GM12878 (cell line): Measurements from ENCODE around the gene SSBP2. TPM values are rescaled to one million over a fixed set of nuclear protein-coding genes. Genes with fewer than 3 reads are reported as not detected.

Source experiments
- ATAC-seq: fragments of 200-7000 bp; cut with Tn5 transposase; 3 replicates; pipeline ENCODE4 v1.9.1; 2020; ENCODE audit warnings: mild to moderate bottlenecking, moderate library complexity
- BruUV-seq: library from RNA; stranded (reverse); fragments of 400-500 nt; replicated peaks from 2 replicates; lab custom pipeline; 2021; lab: Mats Ljungman, UMichigan
- CTCF ChIA-PET: fragments of 300-600 bp; sonication (Branson Sonifier 250); formaldehyde crosslinking; extraction: SDS; loops from one replicate; lab custom pipeline; 2021; ENCODE audit warnings: inconsistent platforms; lab: Yijun Ruan, JAX
- POLR2A ChIA-PET: fragments of 350-600 bp; formaldehyde crosslinking; extraction: SDS; loops from one replicate; lab custom pipeline; 2021; ENCODE audit warnings: inconsistent platforms; lab: Charles Lee
- RAD21 ChIA-PET: fragments of 300-600 bp; sonication (Branson Sonifier 250); formaldehyde crosslinking; loops from one replicate; lab custom pipeline; 2023; ENCODE audit warnings: antibody characterized with exemption; ENCODE audit not compliant: unreplicated experiment; lab: Charles Lee
- SMC1A ChIA-PET: fragments of 300-600 bp; sonication (Branson Sonifier 250); formaldehyde crosslinking; loops from one replicate; lab custom pipeline; 2023; ENCODE audit not compliant: unreplicated experiment, uncharacterized antibody; lab: Charles Lee
- DNase-seq: peaks from one replicate; pipeline ENCODE4 v3.0.0-alpha.2; 2011; ENCODE audit warnings: low read depth, low spot score
- FAIRE-seq: peaks from 3 replicates; lab custom pipeline; 2011; peaks lifted over from hg19 to GRCh38; lab: Jason Lieb, UNC
- H2AFZ ChIP-seq: 2 replicates; pipeline ENCODE4 v1.6.0; 2011; ENCODE audit warnings: low read depth, low read length, control low read depth; ENCODE audit not compliant: control insufficient read depth
- H3K27ac ChIP-seq: 2 replicates; pipeline ENCODE4 v1.5.1; 2011; ENCODE audit warnings: control low read depth; ENCODE audit not compliant: control insufficient read depth, insufficient read depth
- H3K27me3 ChIP-seq, 2 experiments: replicated peaks in 1 of 2; 2 replicates each; pipeline versions ENCODE4 v1.6.0 to v1.6.1; 2011; ENCODE audit warnings: low read length in 1 of 2; ENCODE audit not compliant: control insufficient read depth in 2 of 2, insufficient read depth in 2 of 2
- H3K36me3 ChIP-seq, 2 experiments: 2 replicates each; pipeline ENCODE4 v1.5.1; 2011; ENCODE audit warnings: low read length in 1 of 2; ENCODE audit not compliant: control insufficient read depth in 2 of 2, insufficient read depth in 2 of 2
- H3K4me1 ChIP-seq: 2 replicates; pipeline ENCODE4 v1.6.1; 2011; ENCODE audit warnings: mild to moderate bottlenecking, low read length, moderate library complexity, mixed read lengths; ENCODE audit not compliant: control insufficient read depth, insufficient read depth
- H3K4me2 ChIP-seq: 2 replicates; pipeline ENCODE4 v1.6.0; 2011; ENCODE audit warnings: control low read depth; ENCODE audit not compliant: control insufficient read depth, insufficient read depth
- H3K4me3 ChIP-seq: fragments of 200-600 bp; sonication (generic); 2 replicates; pipeline ENCODE4 v1.5.1; 2016
- H3K79me2 ChIP-seq: 2 replicates; pipeline ENCODE4 v1.6.0; 2011; ENCODE audit warnings: low read length; ENCODE audit not compliant: control insufficient read depth, insufficient read depth
- H3K9ac ChIP-seq: 2 replicates; pipeline ENCODE4 v1.8.0; 2011; ENCODE audit warnings: low read length, control low read depth, mixed read lengths; ENCODE audit not compliant: control insufficient read depth, insufficient read depth
- H3K9me3 ChIP-seq: replicated peaks from 3 replicates; pipeline ENCODE4 v1.5.1; 2011; ENCODE audit warnings: mild to moderate bottlenecking, low read length; ENCODE audit not compliant: control insufficient read depth, insufficient read depth
- H4K20me1 ChIP-seq: 2 replicates; pipeline ENCODE4 v1.6.0; 2011; ENCODE audit not compliant: control insufficient read depth, insufficient read depth
- CBX3 ChIP-seq: fragments of 200-600 bp; sonication (generic); IDR thresholded peaks from 2 replicates; pipeline ENCODE4 v1.6.1; 2016; ENCODE audit warnings: low read depth, borderline replicate concordance
- EP300 ChIP-seq, 2 experiments: fragments of 150-350 bp in 1 of 2; IDR thresholded peaks; 2 replicates each; pipeline ENCODE4 v1.6.1; 2011 to 2012; ENCODE audit warnings: low read depth in 2 of 2, low read length in 2 of 2, borderline replicate concordance in 1 of 2, improper control_type of control experiment in 1 of 2, inconsistent platforms in 1 of 2; ENCODE audit not compliant: control insufficient read depth in 1 of 2
- FOS ChIP-seq: IDR thresholded peaks from 3 replicates; pipeline ENCODE4 v1.6.1; 2011; ENCODE audit warnings: borderline replicate concordance; ENCODE audit not compliant: insufficient read length; ENCODE audit errors: extremely low read depth
- GABPA ChIP-seq: IDR thresholded peaks from 2 replicates; pipeline ENCODE4 v1.6.1; 2014; ENCODE audit warnings: antibody characterized with exemption, low read depth, mild to moderate bottlenecking, inconsistent platforms
- MYB ChIP-seq: fragments of 150-350 bp; IDR thresholded peaks from 2 replicates; pipeline ENCODE4 v1.6.1; 2014; ENCODE audit warnings: mild to moderate bottlenecking, low read depth, low read length, borderline replicate concordance
- RFX5 ChIP-seq: IDR thresholded peaks from 2 replicates; pipeline ENCODE4 v1.6.1; 2011; ENCODE audit warnings: low read depth, low read length, improper control_type of control experiment
- SMAD1 ChIP-seq: fragments of 450-650 bp; IDR thresholded peaks from 2 replicates; pipeline ENCODE4 v1.6.1; 2018; ENCODE audit warnings: mild to moderate bottlenecking, low read depth; ENCODE audit not compliant: partially characterized antibody
- SMAD5 ChIP-seq: IDR thresholded peaks from 2 replicates; pipeline ENCODE4 v1.6.1; 2016; ENCODE audit warnings: antibody characterized with exemption, low read depth
- SUPT20H ChIP-seq: IDR thresholded peaks from 2 replicates; pipeline ENCODE4 v1.6.1; 2011; ENCODE audit warnings: low read depth, mild to moderate bottlenecking, low read length, moderate library complexity, borderline replicate concordance; ENCODE audit not compliant: control insufficient read depth
- YY1 ChIP-seq: IDR thresholded peaks from 2 replicates; pipeline ENCODE4 v1.6.1; 2011; ENCODE audit warnings: low read depth, mild to moderate bottlenecking, low read length
- in situ Hi-C: fragments of 300-500 bp; cut with MboI; formaldehyde crosslinking; loops from 9 replicates; pipeline ENCODE4 v1.14.3; 2018; ENCODE audit warnings: mixed read lengths
- intact Hi-C: fragments of 100-400 bp; cut with micrococcal nuclease; formaldehyde crosslinking; loops from one replicate; pipeline ENCODE4 v1.14.2; 2022; ENCODE audit not compliant: unreplicated experiment
- polyA plus RNA-seq, 11 experiments: library from polyadenylated mRNA; depleted of rRNA in 4 of 11; unstranded in 6 of 11; stranded (reverse) in 5 of 11; fragments of >200 nt; fragmentation: Nextera tagmentation in 4 of 11; fragmentation: Illumina TruSeq in 1 of 11; extraction: Ambion mirVana in 4 of 11; extraction: Trizol in 1 of 11; gene quantifications; 1 replicate in 1 of 11; 2 replicates in 10 of 11; pipeline versions ENCODE4 v1.2.1 to v1.2.3, GENCODE V29; 2011 to 2016; ENCODE audit warnings: inconsistent platforms in 2 of 11, missing spikeins in 2 of 11, low read depth in 1 of 11
- total RNA-seq, 4 experiments: library from RNA; depleted of rRNA in 3 of 4; stranded (reverse); fragments of >200 nt in 3 of 4; fragmentation: Illumina TruSeq in 1 of 4; extraction: Trizol in 1 of 4; gene quantifications; 2 replicates each; pipeline versions ENCODE4 v1.2.1 to v1.2.3, GENCODE V29; 2013 to 2021
- TF ChIP-seq, protein P1 (sequence below): fragments of 450-650 bp; IDR thresholded peaks from 2 replicates; pipeline ENCODE4 v1.6.1; 2017; ENCODE audit warnings: borderline replicate concordance
- TF ChIP-seq, protein P2 (sequence below): fragments of 450-650 bp; IDR thresholded peaks from 2 replicates; pipeline ENCODE4 v1.6.1; 2018; ENCODE audit warnings: borderline replicate concordance, mild to moderate bottlenecking; ENCODE audit not compliant: partially characterized antibody
- TF ChIP-seq, protein P3 (sequence below): IDR thresholded peaks from 2 replicates; pipeline ENCODE4 v1.6.1; 2012; ENCODE audit warnings: improper control_type of control experiment, low read depth, low read length; ENCODE audit not compliant: insufficient replicate concordance
- TF ChIP-seq, protein P4 (sequence below): IDR thresholded peaks from 2 replicates; pipeline ENCODE4 v1.6.1; 2012; ENCODE audit warnings: low read depth, low read length, improper control_type of control experiment

The SSBP2 gene
- total and polyA plus RNA-seq, 10 of the 15 experiments (the other 5 are each of a cell fraction or from before 2014, with no cell fraction given), result 52.2 to 132 (median 110) TPM

DNA sequence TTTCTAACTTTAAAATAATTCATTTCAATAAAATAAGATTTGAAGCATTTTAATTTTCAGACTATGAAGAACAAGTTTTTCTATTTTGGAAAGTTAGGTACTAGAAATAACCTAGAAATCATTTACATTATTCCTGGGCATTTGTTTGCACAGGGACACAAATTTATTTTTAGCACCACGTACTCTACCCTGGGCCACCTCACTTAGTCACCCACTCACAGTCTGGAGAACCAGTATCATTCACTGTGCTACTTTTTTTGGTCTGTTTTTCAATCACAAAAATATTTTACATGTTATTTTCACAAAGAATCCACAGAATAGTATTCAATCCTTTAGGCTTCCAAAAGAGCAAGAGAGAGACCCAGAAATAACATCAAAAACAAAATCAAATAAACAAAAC is 228.3 kb downstream of the SSBP2 start (continued):
- TF ChIP-seq, protein P1, sequence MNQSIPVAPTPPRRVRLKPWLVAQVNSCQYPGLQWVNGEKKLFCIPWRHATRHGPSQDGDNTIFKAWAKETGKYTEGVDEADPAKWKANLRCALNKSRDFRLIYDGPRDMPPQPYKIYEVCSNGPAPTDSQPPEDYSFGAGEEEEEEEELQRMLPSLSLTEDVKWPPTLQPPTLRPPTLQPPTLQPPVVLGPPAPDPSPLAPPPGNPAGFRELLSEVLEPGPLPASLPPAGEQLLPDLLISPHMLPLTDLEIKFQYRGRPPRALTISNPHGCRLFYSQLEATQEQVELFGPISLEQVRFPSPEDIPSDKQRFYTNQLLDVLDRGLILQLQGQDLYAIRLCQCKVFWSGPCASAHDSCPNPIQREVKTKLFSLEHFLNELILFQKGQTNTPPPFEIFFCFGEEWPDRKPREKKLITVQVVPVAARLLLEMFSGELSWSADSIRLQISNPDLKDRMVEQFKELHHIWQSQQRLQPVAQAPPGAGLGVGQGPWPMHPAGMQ, result no peak
- TF ChIP-seq, protein P2, sequence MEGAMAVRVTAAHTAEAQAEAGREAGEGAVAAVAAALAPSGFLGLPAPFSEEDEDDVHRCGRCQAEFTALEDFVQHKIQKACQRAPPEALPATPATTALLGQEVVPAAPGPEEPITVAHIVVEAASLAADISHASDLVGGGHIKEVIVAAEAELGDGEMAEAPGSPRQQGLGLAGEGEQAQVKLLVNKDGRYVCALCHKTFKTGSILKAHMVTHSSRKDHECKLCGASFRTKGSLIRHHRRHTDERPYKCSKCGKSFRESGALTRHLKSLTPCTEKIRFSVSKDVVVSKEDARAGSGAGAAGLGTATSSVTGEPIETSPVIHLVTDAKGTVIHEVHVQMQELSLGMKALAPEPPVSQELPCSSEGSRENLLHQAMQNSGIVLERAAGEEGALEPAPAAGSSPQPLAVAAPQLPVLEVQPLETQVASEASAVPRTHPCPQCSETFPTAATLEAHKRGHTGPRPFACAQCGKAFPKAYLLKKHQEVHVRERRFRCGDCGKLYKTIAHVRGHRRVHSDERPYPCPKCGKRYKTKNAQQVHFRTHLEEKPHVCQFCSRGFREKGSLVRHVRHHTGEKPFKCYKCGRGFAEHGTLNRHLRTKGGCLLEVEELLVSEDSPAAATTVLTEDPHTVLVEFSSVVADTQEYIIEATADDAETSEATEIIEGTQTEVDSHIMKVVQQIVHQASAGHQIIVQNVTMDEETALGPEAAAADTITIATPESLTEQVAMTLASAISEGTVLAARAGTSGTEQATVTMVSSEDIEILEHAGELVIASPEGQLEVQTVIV, result no peak
- TF ChIP-seq MYB (no peak), SMAD5 (no peak), YY1 (no peak)

DNA sequence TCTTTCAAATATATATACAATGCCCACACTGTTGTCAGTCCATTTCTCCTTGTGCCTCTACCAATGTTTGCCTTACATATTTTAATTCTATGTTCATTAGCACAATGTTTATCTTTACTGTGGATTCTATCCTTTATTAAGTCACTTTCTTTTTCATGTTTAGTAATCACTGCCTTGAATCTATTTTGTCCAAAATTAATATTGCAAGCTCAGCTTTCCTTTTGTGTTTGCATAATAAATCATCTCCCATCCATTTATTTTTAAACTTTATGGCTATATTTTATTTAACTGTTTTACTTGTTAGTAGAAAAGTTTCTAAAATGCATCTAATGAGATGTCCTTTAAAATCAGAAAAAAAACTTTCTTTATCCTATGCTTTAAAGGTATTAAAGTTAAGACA is 230.1 kb downstream of the SSBP2 start:
- POLR2A ChIA-PET, result no interaction called here
- Histone ChIP-seq H3K9me3 (no peaks in the 10 kb centered on the region), H3K4me2 (no peak overlapping the region), H2AFZ (no peak overlapping the region), H3K4me3 (no peak overlapping the region), H4K20me1 (no peaks in the 10 kb centered on the region), H3K79me2 (no peaks in the 10 kb centered on the region), H3K9ac (no peak overlapping the region), H3K27me3 (no peaks in the 10 kb centered on the region), H3K36me3 (no peaks in the 10 kb centered on the region), H3K4me1 (no peaks in the 10 kb centered on the region), H3K27ac (no peak overlapping the region)
- DNase-seq (no peak), ATAC-seq (no peak), FAIRE-seq (no peak)
- in situ Hi-C loops (no loop called here), intact Hi-C loops (no loop called here)
- SMC1A ChIA-PET, result interaction anchor here (0.8 kb wide), 1 partner anchor 12 kb away, joined by 3 read pairs; no protein-coding TSS in a partner anchor
- RAD21 ChIA-PET, result no interaction called here
- CTCF ChIA-PET, result no interaction called here
- BruUV-seq, result no TSS peak
- TF ChIP-seq EP300 (IDR thresholded peaks at IDR 0.05; ENCODE audit: borderline replicate concordance in 1 of 2, control insufficient read depth in 1 of 2, low read depth in 2 of 2, low read length in 2 of 2) (no peak), YY1 (no peak), SMAD1 (no peak), RFX5 (no peak), FOS (no peak), SUPT20H (no peak), GABPA (no peak), CBX3 (no peak)
- TF ChIP-seq, protein P3, sequence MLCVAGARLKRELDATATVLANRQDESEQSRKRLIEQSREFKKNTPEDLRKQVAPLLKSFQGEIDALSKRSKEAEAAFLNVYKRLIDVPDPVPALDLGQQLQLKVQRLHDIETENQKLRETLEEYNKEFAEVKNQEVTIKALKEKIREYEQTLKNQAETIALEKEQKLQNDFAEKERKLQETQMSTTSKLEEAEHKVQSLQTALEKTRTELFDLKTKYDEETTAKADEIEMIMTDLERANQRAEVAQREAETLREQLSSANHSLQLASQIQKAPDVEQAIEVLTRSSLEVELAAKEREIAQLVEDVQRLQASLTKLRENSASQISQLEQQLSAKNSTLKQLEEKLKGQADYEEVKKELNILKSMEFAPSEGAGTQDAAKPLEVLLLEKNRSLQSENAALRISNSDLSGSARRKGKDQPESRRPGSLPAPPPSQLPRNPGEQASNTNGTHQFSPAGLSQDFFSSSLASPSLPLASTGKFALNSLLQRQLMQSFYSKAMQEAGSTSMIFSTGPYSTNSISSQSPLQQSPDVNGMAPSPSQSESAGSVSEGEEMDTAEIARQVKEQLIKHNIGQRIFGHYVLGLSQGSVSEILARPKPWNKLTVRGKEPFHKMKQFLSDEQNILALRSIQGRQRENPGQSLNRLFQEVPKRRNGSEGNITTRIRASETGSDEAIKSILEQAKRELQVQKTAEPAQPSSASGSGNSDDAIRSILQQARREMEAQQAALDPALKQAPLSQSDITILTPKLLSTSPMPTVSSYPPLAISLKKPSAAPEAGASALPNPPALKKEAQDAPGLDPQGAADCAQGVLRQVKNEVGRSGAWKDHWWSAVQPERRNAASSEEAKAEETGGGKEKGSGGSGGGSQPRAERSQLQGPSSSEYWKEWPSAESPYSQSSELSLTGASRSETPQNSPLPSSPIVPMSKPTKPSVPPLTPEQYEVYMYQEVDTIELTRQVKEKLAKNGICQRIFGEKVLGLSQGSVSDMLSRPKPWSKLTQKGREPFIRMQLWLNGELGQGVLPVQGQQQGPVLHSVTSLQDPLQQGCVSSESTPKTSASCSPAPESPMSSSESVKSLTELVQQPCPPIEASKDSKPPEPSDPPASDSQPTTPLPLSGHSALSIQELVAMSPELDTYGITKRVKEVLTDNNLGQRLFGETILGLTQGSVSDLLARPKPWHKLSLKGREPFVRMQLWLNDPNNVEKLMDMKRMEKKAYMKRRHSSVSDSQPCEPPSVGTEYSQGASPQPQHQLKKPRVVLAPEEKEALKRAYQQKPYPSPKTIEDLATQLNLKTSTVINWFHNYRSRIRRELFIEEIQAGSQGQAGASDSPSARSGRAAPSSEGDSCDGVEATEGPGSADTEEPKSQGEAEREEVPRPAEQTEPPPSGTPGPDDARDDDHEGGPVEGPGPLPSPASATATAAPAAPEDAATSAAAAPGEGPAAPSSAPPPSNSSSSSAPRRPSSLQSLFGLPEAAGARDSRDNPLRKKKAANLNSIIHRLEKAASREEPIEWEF, result no peak
- TF ChIP-seq, protein P4, sequence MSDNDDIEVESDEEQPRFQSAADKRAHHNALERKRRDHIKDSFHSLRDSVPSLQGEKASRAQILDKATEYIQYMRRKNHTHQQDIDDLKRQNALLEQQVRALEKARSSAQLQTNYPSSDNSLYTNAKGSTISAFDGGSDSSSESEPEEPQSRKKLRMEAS, result no peak
